Mesenchymal stem cell (in vitro differentiated cells and primary cell): ENCODE results near the gene TMEM140.

Source experiments
- DNase-seq: peaks from one replicate; pipeline ENCODE4 v3.0.0-alpha.2; 2013
- H2AFZ ChIP-seq: one replicate; pipeline ENCODE4 v1.6.1; 2013; ENCODE audit warnings: low read depth, mild to moderate bottlenecking, control low read depth, inconsistent platforms, low read length, moderate library complexity
- H2AK5ac ChIP-seq: 2 replicates; pipeline ENCODE4 v1.6.1; 2013; ENCODE audit warnings: low read length, moderate library complexity, mild to moderate bottlenecking, inconsistent platforms; ENCODE audit not compliant: severe bottlenecking
- H2BK120ac ChIP-seq: one replicate; pipeline ENCODE4 v1.6.1; 2013; ENCODE audit warnings: low read depth, mild to moderate bottlenecking, inconsistent platforms, low read length, moderate library complexity
- H2BK12ac ChIP-seq, 2 experiments: one replicate each; pipeline ENCODE4 v1.6.1; 2013; ENCODE audit warnings: inconsistent platforms in 2 of 2, low read length in 2 of 2, mild to moderate bottlenecking in 2 of 2, moderate library complexity in 2 of 2, control low read depth in 1 of 2
- H2BK15ac ChIP-seq: one replicate; pipeline ENCODE4 v1.6.1; 2013; ENCODE audit warnings: mild to moderate bottlenecking, low read depth, inconsistent platforms; ENCODE audit not compliant: poor library complexity, severe bottlenecking
- H2BK5ac ChIP-seq: 2 replicates; pipeline ENCODE4 v1.6.1; 2013; ENCODE audit warnings: low read depth, mild to moderate bottlenecking, low read length, control low read depth, inconsistent platforms; ENCODE audit not compliant: poor library complexity, severe bottlenecking
- H3K14ac ChIP-seq, 2 experiments: one replicate each; pipeline ENCODE4 v1.6.1; 2013; ENCODE audit warnings: inconsistent platforms in 2 of 2, low read length in 2 of 2, control low read depth in 1 of 2, mild to moderate bottlenecking in 1 of 2, moderate library complexity in 1 of 2
- H3K18ac ChIP-seq, 2 experiments: one replicate each; pipeline ENCODE4 v1.6.1; 2013; ENCODE audit warnings: inconsistent platforms in 2 of 2, low read length in 2 of 2, control low read depth in 1 of 2, low read depth in 1 of 2, mild to moderate bottlenecking in 1 of 2
- H3K23ac ChIP-seq, 2 experiments: one replicate each; pipeline ENCODE4 v1.6.1; 2013; ENCODE audit warnings: inconsistent platforms in 2 of 2, low read length in 2 of 2, mild to moderate bottlenecking in 2 of 2, moderate library complexity in 2 of 2, control low read depth in 1 of 2
- H3K27ac ChIP-seq: 2 replicates; pipeline ENCODE4 v1.5.1; 2013; ENCODE audit warnings: mild to moderate bottlenecking, moderate library complexity, low read length, control low read depth, inconsistent platforms; ENCODE audit not compliant: poor library complexity, severe bottlenecking
- H3K27me3 ChIP-seq, 2 experiments: 2 replicates each; pipeline versions ENCODE4 v1.6.1 to v1.7.0; 2013; ENCODE audit warnings: low read length in 2 of 2, mild to moderate bottlenecking in 2 of 2, moderate library complexity in 2 of 2, control low read depth in 1 of 2, inconsistent platforms in 1 of 2; ENCODE audit not compliant: control insufficient read depth in 1 of 2, insufficient read depth in 1 of 2
- H3K36me3 ChIP-seq, 2 experiments: 2 replicates each; pipeline versions ENCODE4 v1.6.1 to v1.7.0; 2013; ENCODE audit warnings: low read length in 2 of 2, control low read depth in 1 of 2, inconsistent platforms in 1 of 2, low read depth in 1 of 2, mild to moderate bottlenecking in 1 of 2; ENCODE audit not compliant: insufficient read depth in 2 of 2, control insufficient read depth in 1 of 2
- H3K4ac ChIP-seq, 2 experiments: one replicate each; pipeline ENCODE4 v1.6.1; 2013; ENCODE audit warnings: inconsistent platforms in 2 of 2, low read length in 2 of 2, mild to moderate bottlenecking in 2 of 2, moderate library complexity in 2 of 2, control low read depth in 1 of 2, low read depth in 1 of 2
- H3K4me1 ChIP-seq: 2 replicates; pipeline ENCODE4 v1.6.1; 2013; ENCODE audit warnings: low read depth, low read length, control low read depth; ENCODE audit not compliant: control insufficient read depth, insufficient read depth
- H3K4me2 ChIP-seq: 2 replicates; pipeline ENCODE4 v1.6.1; 2013; ENCODE audit warnings: low read length, mild to moderate bottlenecking, inconsistent platforms; ENCODE audit not compliant: poor library complexity, severe bottlenecking
- H3K4me3 ChIP-seq, 2 experiments: 2 replicates each; pipeline versions ENCODE4 v1.5.1 to v1.7.0; 2013; ENCODE audit warnings: low read length in 2 of 2, mild to moderate bottlenecking in 2 of 2, control low read depth in 1 of 2, low read depth in 1 of 2; ENCODE audit not compliant: insufficient read depth in 1 of 2
- H3K79me1 ChIP-seq: replicated peaks from 2 replicates; pipeline ENCODE4 v1.6.1; 2013; ENCODE audit warnings: mild to moderate bottlenecking, control low read depth, low read length, inconsistent platforms; ENCODE audit not compliant: poor library complexity, severe bottlenecking
- H3K9ac ChIP-seq: 2 replicates; pipeline ENCODE4 v1.7.0; 2013; ENCODE audit warnings: mild to moderate bottlenecking, low read length, moderate library complexity
- H3K9me3 ChIP-seq: 2 replicates; pipeline ENCODE4 v1.7.0; 2013; ENCODE audit warnings: mild to moderate bottlenecking, low read length; ENCODE audit not compliant: control insufficient read depth
- H4K8ac ChIP-seq: one replicate; pipeline ENCODE4 v1.6.1; 2013; ENCODE audit warnings: inconsistent platforms, mild to moderate bottlenecking, low read length, moderate library complexity
- H4K91ac ChIP-seq: one replicate; pipeline ENCODE4 v1.6.1; 2013; ENCODE audit warnings: mild to moderate bottlenecking, low read length, inconsistent platforms
- WGBS: methylation state at CpG from one replicate; pipeline ENCODE4 v1.1.7; 2013; ENCODE audit warnings: mixed read lengths; 5-methylcytosine and 5-hydroxymethylcytosine counted together

TMEM140 gene

DNA sequence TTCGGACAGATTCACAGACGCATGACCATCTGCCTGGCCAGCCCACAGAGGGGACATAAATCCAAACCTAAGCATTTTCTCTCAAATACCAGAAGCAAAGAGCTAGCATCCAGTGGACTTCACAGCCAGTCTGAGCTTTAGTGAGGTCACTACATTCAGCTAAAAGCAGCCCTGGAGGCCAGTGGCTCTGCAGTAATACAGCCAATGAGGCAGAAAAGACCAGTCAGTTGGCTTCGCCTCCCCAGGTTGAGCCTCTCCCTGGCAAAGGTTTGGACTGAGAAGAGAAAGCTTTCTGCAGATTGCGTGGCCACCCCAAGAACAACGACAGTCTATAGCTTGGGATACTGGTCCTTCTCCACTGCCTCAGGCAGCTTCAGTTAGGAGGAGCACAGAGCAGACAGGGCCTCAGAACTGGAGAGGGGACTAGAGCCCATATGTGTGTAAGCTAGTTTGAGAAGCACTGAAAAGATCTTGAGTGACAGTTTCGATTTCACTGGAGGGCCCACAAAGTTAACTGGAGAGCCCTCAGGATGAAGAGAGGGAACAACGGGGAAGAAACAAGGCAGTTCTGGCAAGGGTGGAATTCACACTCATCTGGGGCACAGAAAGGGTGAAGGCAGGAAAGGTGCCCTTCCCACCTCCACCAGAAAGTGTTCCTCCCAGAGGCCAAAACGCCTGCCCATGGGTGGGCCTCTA is 59.7 kb downstream of the TMEM140 start:
- no peak overlapping the region for H3K4ac ChIP-seq
- no peak overlapping the region for H3K14ac ChIP-seq
- no peak overlapping the region for H2BK15ac ChIP-seq
- H3K79me1 ChIP-seq = peaks cover 12% of the 10 kb centered on the region
- H4K8ac ChIP-seq = no peak overlapping the region
- H2BK120ac ChIP-seq = no peak overlapping the region
- H3K18ac ChIP-seq = no peak overlapping the region
- H2BK12ac ChIP-seq = no peak overlapping the region
- no peaks in the 10 kb centered on the region for H3K27me3 ChIP-seq
- H3K36me3 ChIP-seq = peaks cover 26 to 55% of the 10 kb centered on the region in 2 experiments
- no peaks in the 10 kb centered on the region for H3K9me3 ChIP-seq
- no peak for DNase-seq
- 94% methylated on average over 8 of the region's 8 CpGs for WGBS
- H2AK5ac ChIP-seq = peak overlapping the region; percentile 67
- H3K4me3 ChIP-seq = no peak overlapping the region
- H3K23ac ChIP-seq = no peak overlapping the region
- peaks cover 36% of the 10 kb centered on the region for H3K4me1 ChIP-seq
- peak overlapping the region; percentile 20 for H2BK5ac ChIP-seq
- H3K9ac ChIP-seq = no peak overlapping the region
- no peak overlapping the region for H2AFZ ChIP-seq
- H3K4me2 ChIP-seq = peak overlapping the region; percentile 49
- peak overlapping the region; percentile 83 for H3K27ac ChIP-seq
- no peak overlapping the region for H4K91ac ChIP-seq

GRCh38 chr7:135208102-135208793 is 60.4 kb downstream of the TMEM140 start:
- Histone ChIP-seq H3K18ac (no peak overlapping the region), H3K4me1 (peaks cover 31% of the 10 kb centered on the region), H2BK5ac (peak overlapping the region; percentile 54), H3K14ac (no peak overlapping the region), H3K36me3 (peaks cover 21 to 48% of the 10 kb centered on the region in 2 experiments), H2AFZ (no peak overlapping the region), H2AK5ac (peak overlapping the region; percentile 27), H4K91ac (no peak overlapping the region), H3K79me1 (peaks cover 12% of the 10 kb centered on the region), H3K9me3 (no peaks in the 10 kb centered on the region), H3K4ac (no peak overlapping the region), H3K9ac (no peak overlapping the region), H2BK15ac (no peak overlapping the region), H2BK12ac (peak overlapping the region in 1 of 2 experiments; percentile 19), H3K4me3 (no peak overlapping the region), H3K4me2 (peak overlapping the region; percentile 49), H2BK120ac (no peak overlapping the region), H3K27ac (peak overlapping the region; percentile 83), H4K8ac (no peak overlapping the region), H3K23ac (no peak overlapping the region), H3K27me3 (no peaks in the 10 kb centered on the region)
- WGBS = 94% methylated on average over 6 of the region's 6 CpGs
- peak; percentile 9 for DNase-seq

DNA sequence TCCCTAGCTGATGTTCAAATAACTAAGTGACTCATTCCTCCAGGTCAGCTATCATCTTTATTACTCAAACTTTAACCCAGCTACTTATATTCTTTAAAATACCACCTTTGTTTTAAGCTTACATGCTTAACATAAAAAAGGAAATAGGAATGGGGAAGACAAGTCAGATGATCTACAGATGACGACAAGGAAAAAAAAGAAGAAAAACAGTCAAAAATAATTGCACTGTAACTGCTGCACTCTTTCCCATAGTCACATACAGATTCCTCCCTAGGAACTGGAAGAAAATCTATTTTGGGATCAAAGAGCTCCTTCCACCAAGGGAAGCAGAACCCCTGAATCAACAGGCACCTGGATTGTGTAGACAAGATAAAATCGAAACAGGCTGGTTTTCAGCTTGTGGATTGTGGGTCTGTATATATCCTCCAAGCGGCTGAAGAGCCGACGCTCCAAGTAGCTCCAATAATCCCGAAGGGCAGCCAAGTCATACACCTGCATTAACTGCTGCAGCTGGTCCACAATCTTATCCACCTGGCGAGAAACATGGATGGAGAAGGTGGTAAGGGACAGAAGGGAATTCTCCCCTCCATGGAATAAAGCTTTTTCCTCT is 61.5 kb downstream of the TMEM140 start:
- Histone ChIP-seq H3K23ac (no peak overlapping the region), H2AFZ (no peak overlapping the region), H3K9ac (peak overlapping the region; percentile 13), H2AK5ac (peak overlapping the region; percentile 50), H3K4me2 (peak overlapping the region; percentile 45), H4K91ac (no peak overlapping the region), H3K18ac (no peak overlapping the region), H3K14ac (no peak overlapping the region), H4K8ac (no peak overlapping the region), H3K4me1 (peaks cover 24% of the 10 kb centered on the region), H2BK12ac (no peak overlapping the region), H3K27me3 (no peaks in the 10 kb centered on the region), H3K27ac (peak overlapping the region; percentile 45), H3K79me1 (peaks cover 12% of the 10 kb centered on the region), H2BK120ac (no peak overlapping the region), H3K36me3 (peaks cover 18 to 37% of the 10 kb centered on the region in 2 experiments), H3K4ac (no peak overlapping the region), H3K9me3 (no peaks in the 10 kb centered on the region), H2BK15ac (no peak overlapping the region), H3K4me3 (no peak overlapping the region), H2BK5ac (no peak overlapping the region)
- 95% methylated on average over 6 of the region's 7 CpGs for WGBS
- DNase-seq = no peak

GRCh38 chr7:135210888-135211178 is 63.0 kb downstream of the TMEM140 start:
- H3K27ac ChIP-seq = peak overlapping the region; percentile 52
- H3K36me3 ChIP-seq = peaks cover 6 to 23% of the 10 kb centered on the region in 2 experiments
- no peak overlapping the region for H4K91ac ChIP-seq
- peak overlapping the region in 1 of 2 experiments; percentile 53 for H3K23ac ChIP-seq
- H2BK12ac ChIP-seq = no peak overlapping the region
- H3K4me1 ChIP-seq = peaks cover 21% of the 10 kb centered on the region
- no peak overlapping the region for H3K14ac ChIP-seq
- WGBS = 14% methylated on average over 13 of the region's 13 CpGs
- peak overlapping the region; percentile 63 for H4K8ac ChIP-seq
- no peak overlapping the region for H2BK120ac ChIP-seq
- peaks cover 6% of the 10 kb centered on the region for H3K79me1 ChIP-seq
- no peak overlapping the region for H2BK15ac ChIP-seq
- peak overlapping the region; percentile 75 for H2AFZ ChIP-seq
- no peak overlapping the region for H2AK5ac ChIP-seq
- peak overlapping the region in 1 of 2 experiments; percentile 78 for H3K4ac ChIP-seq
- no peaks in the 10 kb centered on the region for H3K9me3 ChIP-seq
- H2BK5ac ChIP-seq = peak overlapping the region; percentile 77
- DNase-seq = peak; percentile 53
- peak overlapping the region; percentile 23 to 97 for H3K18ac ChIP-seq
- H3K4me3 ChIP-seq = peak overlapping the region; percentile 83 to 97
- peak overlapping the region; percentile 82 for H3K4me2 ChIP-seq
- no peaks in the 10 kb centered on the region for H3K27me3 ChIP-seq
- peak overlapping the region; percentile 94 for H3K9ac ChIP-seq
